BJ (cell line): Measurements from ENCODE around the gene EEA1. TPM values are rescaled to one million over a fixed set of nuclear protein-coding genes. Genes with fewer than 3 reads are reported as not detected.

Experiments
- CTCF ChIA-PET: fragments of 350-600 bp; formaldehyde crosslinking; extraction: SDS; loops from one replicate; lab custom pipeline; 2021; ENCODE audit warnings: antibody characterized with exemption, inconsistent platforms; lab: Yijun Ruan, JAX
- POLR2A ChIA-PET: fragments of 300-600 bp; sonication (Branson Sonifier 250); formaldehyde crosslinking; extraction: SDS; loops from one replicate; lab custom pipeline; 2021; ENCODE audit warnings: antibody characterized with exemption; lab: Charles Lee
- DNase-seq: peaks from one replicate; pipeline ENCODE4 v3.0.0-alpha.2; 2011; ENCODE audit warnings: low read depth
- H3K27me3 ChIP-seq: 2 replicates; pipeline ENCODE4 v1.6.0; 2011; ENCODE audit warnings: low read length; ENCODE audit not compliant: control insufficient read depth, insufficient read depth
- H3K36me3 ChIP-seq: 2 replicates; pipeline ENCODE4 v1.5.1; 2011; ENCODE audit warnings: low read length; ENCODE audit not compliant: control insufficient read depth, insufficient read depth
- H3K4me3 ChIP-seq: 2 replicates; pipeline ENCODE4 v1.5.1; 2011; ENCODE audit warnings: low read depth, mild to moderate bottlenecking, control low read depth, low read length
- polyA plus RNA-seq: library from polyadenylated mRNA; depleted of rRNA; stranded (reverse); fragments of >200 nt; gene quantifications from 2 replicates; pipeline ENCODE4 v1.2.3, GENCODE V29; 2011
- TF ChIP-seq, protein P1 (sequence below): IDR thresholded peaks from 2 replicates; pipeline ENCODE4 v1.5.1; 2011; ENCODE audit warnings: low read depth, mild to moderate bottlenecking, control low read depth, inconsistent platforms, low read length, moderate library complexity; ENCODE audit not compliant: insufficient read depth

EEA1 gene
- polyA plus RNA-seq, 1 experiment = 4.9 TPM

GRCh38 chr12:92938638-92939037 lies 9.5 kb upstream of the EEA1 start:
- ChIA-PET CTCF (interaction anchor here (1.6 kb wide), 1 partner anchor 9 kb away, joined by 4 read pairs; no protein-coding TSS in a partner anchor), POLR2A (no interaction called here)
- Histone ChIP-seq H3K27me3 (no peaks in the 10 kb centered on the region), H3K4me3 (no peak overlapping the region), H3K36me3 (no peaks in the 10 kb centered on the region)
- DNase-seq = no peak
- TF ChIP-seq, protein P1, sequence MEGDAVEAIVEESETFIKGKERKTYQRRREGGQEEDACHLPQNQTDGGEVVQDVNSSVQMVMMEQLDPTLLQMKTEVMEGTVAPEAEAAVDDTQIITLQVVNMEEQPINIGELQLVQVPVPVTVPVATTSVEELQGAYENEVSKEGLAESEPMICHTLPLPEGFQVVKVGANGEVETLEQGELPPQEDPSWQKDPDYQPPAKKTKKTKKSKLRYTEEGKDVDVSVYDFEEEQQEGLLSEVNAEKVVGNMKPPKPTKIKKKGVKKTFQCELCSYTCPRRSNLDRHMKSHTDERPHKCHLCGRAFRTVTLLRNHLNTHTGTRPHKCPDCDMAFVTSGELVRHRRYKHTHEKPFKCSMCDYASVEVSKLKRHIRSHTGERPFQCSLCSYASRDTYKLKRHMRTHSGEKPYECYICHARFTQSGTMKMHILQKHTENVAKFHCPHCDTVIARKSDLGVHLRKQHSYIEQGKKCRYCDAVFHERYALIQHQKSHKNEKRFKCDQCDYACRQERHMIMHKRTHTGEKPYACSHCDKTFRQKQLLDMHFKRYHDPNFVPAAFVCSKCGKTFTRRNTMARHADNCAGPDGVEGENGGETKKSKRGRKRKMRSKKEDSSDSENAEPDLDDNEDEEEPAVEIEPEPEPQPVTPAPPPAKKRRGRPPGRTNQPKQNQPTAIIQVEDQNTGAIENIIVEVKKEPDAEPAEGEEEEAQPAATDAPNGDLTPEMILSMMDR = no peak

- no peak for DNase-seq
- Histone ChIP-seq H3K4me3 (no peak overlapping the region), H3K36me3 (no peaks in the 10 kb centered on the region), H3K27me3 (no peaks in the 10 kb centered on the region)
- CTCF ChIA-PET = interaction anchor here (0.5 to 1.6 kb wide), 2 partner anchors 8 to 481 kb away, joined by 4 read pairs; no protein-coding TSS in a partner anchor
- TF ChIP-seq, protein P1 = no peak
- POLR2A ChIA-PET = no interaction called here
These were observed 8.9 kb upstream of the EEA1 start for GRCh38 chr12:92938018-92938417.

DNA sequence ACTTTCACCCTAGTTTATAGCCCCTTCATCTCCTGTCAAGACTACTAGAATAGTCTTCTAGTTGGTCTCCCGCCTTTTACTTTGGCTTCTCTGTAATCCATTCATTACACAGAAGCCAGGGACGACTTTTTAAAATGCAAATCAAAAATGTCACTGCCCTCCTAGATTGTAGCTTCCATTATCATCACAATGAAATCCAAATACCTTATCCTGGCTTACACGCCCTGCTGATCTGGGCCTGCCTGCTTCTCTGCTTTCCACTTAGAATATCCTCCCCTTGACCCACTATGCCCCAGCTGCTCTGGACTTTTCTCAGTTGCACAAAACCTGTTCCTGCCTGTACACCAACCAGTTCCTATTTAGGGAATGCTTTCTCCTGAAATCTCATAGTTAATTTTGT lies 4.5 kb upstream of the EEA1 start:
- ChIA-PET CTCF (interaction anchor here (0.6 kb wide), 1 partner anchor 19 kb away, joined by 3 read pairs; no protein-coding TSS in a partner anchor), POLR2A (no interaction called here)
- Histone ChIP-seq H3K27me3 (no peaks in the 10 kb centered on the region), H3K36me3 (no peaks in the 10 kb centered on the region), H3K4me3 (no peak overlapping the region)
- TF ChIP-seq, protein P1 = no peak
- no peak for DNase-seq

GRCh38 chr12:92930421-92930820 lies 1.3 kb upstream of the EEA1 start:
- H3K27me3 ChIP-seq = no peaks in the 10 kb centered on the region
- CTCF ChIA-PET = interaction anchor here (0.5 to 1.6 kb wide), 4 partner anchors 7 to 307 kb away, joined by 3 to 5 read pairs (median 4); no protein-coding TSS in a partner anchor
- no peak overlapping the region; the same call in 1 of the 2 replicates for H3K4me3 ChIP-seq
- H3K36me3 ChIP-seq = no peaks in the 10 kb centered on the region
- TF ChIP-seq, protein P1 = no peak
- DNase-seq = no peak
- POLR2A ChIA-PET = no interaction called here

- ChIA-PET CTCF (interaction anchor here (0.9 to 1.6 kb wide), 5 partner anchors 8 to 456 kb away, joined by 3 to 5 read pairs (median 4); no protein-coding TSS in a partner anchor), POLR2A (no interaction called here)
These were observed 888 bp upstream of the EEA1 start for GRCh38 chr12:92929983-92930382.

More at GRCh38 chr12:92929983-92930382, 888 bp upstream of the EEA1 start:
- Histone ChIP-seq H3K4me3 (peak overlapping the region; percentile 85), H3K36me3 (no peaks in the 10 kb centered on the region), H3K27me3 (no peaks in the 10 kb centered on the region)
- TF ChIP-seq, protein P1 = no peak
- no peak for DNase-seq
